ENCODE results near the gene C5orf63. TPM values are rescaled to one million over a fixed set of nuclear protein-coding genes. Genes with fewer than 3 reads are reported as not detected.

The C5orf63 gene
- total RNA-seq, 1 experiment from 2014 or later, result 2.2 TPM

DNA sequence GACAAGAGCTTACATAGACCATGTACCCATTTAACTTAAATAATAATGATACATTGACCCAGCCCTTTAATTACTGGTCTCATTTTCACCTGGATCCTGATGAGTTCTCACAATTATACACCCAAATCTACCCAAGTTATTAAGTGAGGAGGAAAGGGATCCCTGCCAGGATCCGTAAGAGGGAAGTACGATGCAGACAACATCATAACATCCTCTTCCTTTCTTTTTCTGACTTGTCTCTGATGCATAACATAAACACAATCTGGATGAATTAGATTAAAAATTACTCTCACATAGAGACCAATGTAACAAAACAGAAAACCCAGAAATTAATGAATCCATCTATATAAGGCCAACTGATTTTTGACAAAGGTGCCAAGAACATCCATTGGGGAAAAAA is 59.9 kb downstream of the C5orf63 start:
- Histone ChIP-seq H3K27me3 (replicated peaks; ENCODE audit: insufficient read depth, low read depth, low read length, poor library complexity) (no peaks in the 10 kb centered on the region), H3K27ac (ENCODE audit: low read depth, low read length, poor library complexity, severe bottlenecking) (no peak overlapping the region), H3K36me3 (ENCODE audit: insufficient read depth, low read length, poor library complexity, severe bottlenecking) (no peaks in the 10 kb centered on the region), H3K4me3 (ENCODE audit: low read depth, low read length, poor library complexity, severe bottlenecking) (no peak overlapping the region), H3K4me1 (ENCODE audit: insufficient read depth, low read length, poor library complexity, severe bottlenecking) (no peaks in the 10 kb centered on the region), H3K9me3 (ENCODE audit: low read depth, low read length, poor library complexity, severe bottlenecking) (no peaks in the 10 kb centered on the region)
- BruUV-seq (replicated peaks), result no TSS peak
- TF ChIP-seq EZH2 (IDR thresholded peaks at IDR 0.05; ENCODE audit: borderline replicate concordance, low read depth, low read length, poor library complexity, severe bottlenecking), result no peak
- TF ChIP-seq, protein P1, sequence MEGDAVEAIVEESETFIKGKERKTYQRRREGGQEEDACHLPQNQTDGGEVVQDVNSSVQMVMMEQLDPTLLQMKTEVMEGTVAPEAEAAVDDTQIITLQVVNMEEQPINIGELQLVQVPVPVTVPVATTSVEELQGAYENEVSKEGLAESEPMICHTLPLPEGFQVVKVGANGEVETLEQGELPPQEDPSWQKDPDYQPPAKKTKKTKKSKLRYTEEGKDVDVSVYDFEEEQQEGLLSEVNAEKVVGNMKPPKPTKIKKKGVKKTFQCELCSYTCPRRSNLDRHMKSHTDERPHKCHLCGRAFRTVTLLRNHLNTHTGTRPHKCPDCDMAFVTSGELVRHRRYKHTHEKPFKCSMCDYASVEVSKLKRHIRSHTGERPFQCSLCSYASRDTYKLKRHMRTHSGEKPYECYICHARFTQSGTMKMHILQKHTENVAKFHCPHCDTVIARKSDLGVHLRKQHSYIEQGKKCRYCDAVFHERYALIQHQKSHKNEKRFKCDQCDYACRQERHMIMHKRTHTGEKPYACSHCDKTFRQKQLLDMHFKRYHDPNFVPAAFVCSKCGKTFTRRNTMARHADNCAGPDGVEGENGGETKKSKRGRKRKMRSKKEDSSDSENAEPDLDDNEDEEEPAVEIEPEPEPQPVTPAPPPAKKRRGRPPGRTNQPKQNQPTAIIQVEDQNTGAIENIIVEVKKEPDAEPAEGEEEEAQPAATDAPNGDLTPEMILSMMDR (conservative IDR thresholded peaks at IDR 0.05; ENCODE audit: low read depth, low read length), result no peak
- intact Hi-C loops (cut with micrococcal nuclease; ENCODE audit: unreplicated experiment), result no loop called here
- DNase-seq (ENCODE audit: low spot score), result no peak
- ChIA-PET CTCF (no interaction called here), POLR2A (ENCODE audit: low non-redundant PET) (no interaction called here)

DNA sequence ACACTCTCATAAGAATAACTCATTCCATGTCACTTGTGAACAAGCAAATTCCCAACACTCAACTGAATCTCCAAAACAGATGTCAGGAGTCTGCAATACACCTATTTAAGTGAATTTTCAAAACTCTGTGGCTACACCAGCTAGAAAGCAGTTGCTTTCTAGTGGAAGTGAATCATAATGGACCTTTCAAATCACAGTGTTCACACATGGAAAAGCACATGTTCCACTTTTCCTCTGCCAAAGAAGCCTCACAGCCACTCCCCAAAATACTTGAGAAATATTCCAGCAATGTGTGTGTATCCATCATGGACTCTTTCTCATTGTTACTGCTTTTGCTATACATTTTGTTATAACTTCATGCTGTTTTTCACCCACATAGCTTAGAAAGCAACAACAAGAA is 60.4 kb downstream of the C5orf63 start:
- H3K27me3 ChIP-seq (replicated peaks; ENCODE audit: insufficient read depth, low read depth, low read length, poor library complexity), result no peaks in the 10 kb centered on the region
- intact Hi-C loops (cut with micrococcal nuclease; ENCODE audit: unreplicated experiment), result no loop called here
- no peaks in the 10 kb centered on the region for H3K4me1 ChIP-seq (ENCODE audit: insufficient read depth, low read length, poor library complexity, severe bottlenecking)
- TF ChIP-seq, protein P1 (conservative IDR thresholded peaks at IDR 0.05; ENCODE audit: low read depth, low read length), result no peak
- TF ChIP-seq EZH2 (IDR thresholded peaks at IDR 0.05; ENCODE audit: borderline replicate concordance, low read depth, low read length, poor library complexity, severe bottlenecking), result no peak
- no TSS peak for BruUV-seq (replicated peaks)
- no peak overlapping the region for H3K4me3 ChIP-seq (ENCODE audit: low read depth, low read length, poor library complexity, severe bottlenecking)
- no peaks in the 10 kb centered on the region for H3K36me3 ChIP-seq (ENCODE audit: insufficient read depth, low read length, poor library complexity, severe bottlenecking)
- H3K9me3 ChIP-seq (ENCODE audit: low read depth, low read length, poor library complexity, severe bottlenecking), result no peaks in the 10 kb centered on the region
- POLR2A ChIA-PET (ENCODE audit: low non-redundant PET), result no interaction called here
- DNase-seq (ENCODE audit: low spot score), result no peak
- CTCF ChIA-PET, result no interaction called here
- no peak overlapping the region for H3K27ac ChIP-seq (ENCODE audit: low read depth, low read length, poor library complexity, severe bottlenecking)

- no peak overlapping the region for H3K4me3 ChIP-seq (ENCODE audit: low read depth, low read length, poor library complexity, severe bottlenecking)
- H3K27me3 ChIP-seq (replicated peaks; ENCODE audit: insufficient read depth, low read depth, low read length, poor library complexity), result no peaks in the 10 kb centered on the region
- no peak for DNase-seq (ENCODE audit: low spot score)
- intact Hi-C loops (cut with micrococcal nuclease; ENCODE audit: unreplicated experiment), result no loop called here
- no peak overlapping the region for H3K27ac ChIP-seq (ENCODE audit: low read depth, low read length, poor library complexity, severe bottlenecking)
- H3K36me3 ChIP-seq (ENCODE audit: insufficient read depth, low read length, poor library complexity, severe bottlenecking), result no peaks in the 10 kb centered on the region
- TF ChIP-seq EZH2 (IDR thresholded peaks at IDR 0.05; ENCODE audit: borderline replicate concordance, low read depth, low read length, poor library complexity, severe bottlenecking), result no peak
- TF ChIP-seq, protein P1 (conservative IDR thresholded peaks at IDR 0.05; ENCODE audit: low read depth, low read length), result no peak
- ChIA-PET CTCF (no interaction called here), POLR2A (ENCODE audit: low non-redundant PET) (no interaction called here)
- BruUV-seq (replicated peaks), result no TSS peak
- H3K9me3 ChIP-seq (ENCODE audit: low read depth, low read length, poor library complexity, severe bottlenecking), result no peaks in the 10 kb centered on the region
- no peaks in the 10 kb centered on the region for H3K4me1 ChIP-seq (ENCODE audit: insufficient read depth, low read length, poor library complexity, severe bottlenecking)
These were observed 61.2 kb downstream of the C5orf63 start for GRCh38 chr5:127011961-127012644.

Data from A673 (cell line).